HL-60 (cell line): ENCODE results near the gene MMP8.
"Not testable (repeated sequence)": the region's sequence is repeated elsewhere in the genome, so short reads cannot be mapped to it uniquely, and the experiment has no call there.

ENCODE experiments used
- DNase-seq, 2 experiments: peaks; one replicate each; pipeline ENCODE4 v3.0.0-alpha.2; 2010 to 2020; ENCODE audit warnings: low read depth in 1 of 2, low spot score in 1 of 2
- H3K27ac ChIP-seq: fragments of 250-450 bp; sonication (Bioruptor Pico); replicated peaks from 2 replicates; pipeline ENCODE4 v1.5.1; 2020; ENCODE audit warnings: mild to moderate bottlenecking, moderate library complexity
- H3K27me3 ChIP-seq: fragments of 250-450 bp; sonication (Bioruptor Pico); 2 replicates; pipeline ENCODE4 v1.5.1; 2021; ENCODE audit warnings: mild to moderate bottlenecking, moderate library complexity; ENCODE audit not compliant: insufficient read depth, poor library complexity, severe bottlenecking
- H3K4me3 ChIP-seq: replicated peaks from 2 replicates; pipeline ENCODE4 v1.5.1; 2011; ENCODE audit warnings: mild to moderate bottlenecking, control low read depth, low read length; ENCODE audit not compliant: insufficient read depth
- GABPA ChIP-seq: IDR thresholded peaks from 2 replicates; pipeline ENCODE4 v1.6.1; 2012; ENCODE audit warnings: low read depth
- POLR2AphosphoS5 ChIP-seq: IDR thresholded peaks from 2 replicates; pipeline ENCODE4 v1.6.1; 2012; ENCODE audit warnings: low read depth
- SPI1 ChIP-seq: IDR thresholded peaks from 2 replicates; pipeline ENCODE4 v1.6.1; 2012; ENCODE audit warnings: low read depth, mild to moderate bottlenecking, borderline replicate concordance
- TF ChIP-seq, protein P1 (sequence below): IDR thresholded peaks from one replicate; pipeline ENCODE4 v1.5.1; 2011; ENCODE audit warnings: low read length, control low read depth, inconsistent platforms; ENCODE audit not compliant: insufficient read depth
- TF ChIP-seq, protein P2 (sequence below): IDR thresholded peaks from 2 replicates; pipeline ENCODE4 v1.6.1; 2012; ENCODE audit warnings: low read depth; ENCODE audit not compliant: insufficient replicate concordance

Gene MMP8

DNA sequence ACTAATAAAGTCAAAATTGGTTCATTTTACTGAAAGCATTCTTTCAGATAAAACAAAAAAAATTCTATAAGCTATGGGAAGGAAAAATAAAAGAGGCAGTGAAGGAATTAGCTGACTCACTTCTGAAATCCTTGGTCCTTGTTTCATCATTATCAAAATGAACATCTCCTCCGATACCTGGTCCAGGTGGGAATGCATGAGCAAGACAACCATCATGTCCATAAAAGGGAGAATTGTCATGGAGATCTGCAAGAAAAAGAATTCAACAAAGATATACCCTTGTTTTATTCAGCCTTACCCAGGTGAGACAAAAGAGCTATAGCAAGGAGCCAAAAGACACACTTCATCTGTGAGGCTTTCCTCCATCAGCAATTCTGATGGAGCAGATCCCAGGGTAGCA is 28.5 kb upstream of the MMP8 start:
- H3K4me3 ChIP-seq, result no peak overlapping the region
- peaks cover 6% of the 10 kb centered on the region for H3K27me3 ChIP-seq
- TF ChIP-seq, protein P1, sequence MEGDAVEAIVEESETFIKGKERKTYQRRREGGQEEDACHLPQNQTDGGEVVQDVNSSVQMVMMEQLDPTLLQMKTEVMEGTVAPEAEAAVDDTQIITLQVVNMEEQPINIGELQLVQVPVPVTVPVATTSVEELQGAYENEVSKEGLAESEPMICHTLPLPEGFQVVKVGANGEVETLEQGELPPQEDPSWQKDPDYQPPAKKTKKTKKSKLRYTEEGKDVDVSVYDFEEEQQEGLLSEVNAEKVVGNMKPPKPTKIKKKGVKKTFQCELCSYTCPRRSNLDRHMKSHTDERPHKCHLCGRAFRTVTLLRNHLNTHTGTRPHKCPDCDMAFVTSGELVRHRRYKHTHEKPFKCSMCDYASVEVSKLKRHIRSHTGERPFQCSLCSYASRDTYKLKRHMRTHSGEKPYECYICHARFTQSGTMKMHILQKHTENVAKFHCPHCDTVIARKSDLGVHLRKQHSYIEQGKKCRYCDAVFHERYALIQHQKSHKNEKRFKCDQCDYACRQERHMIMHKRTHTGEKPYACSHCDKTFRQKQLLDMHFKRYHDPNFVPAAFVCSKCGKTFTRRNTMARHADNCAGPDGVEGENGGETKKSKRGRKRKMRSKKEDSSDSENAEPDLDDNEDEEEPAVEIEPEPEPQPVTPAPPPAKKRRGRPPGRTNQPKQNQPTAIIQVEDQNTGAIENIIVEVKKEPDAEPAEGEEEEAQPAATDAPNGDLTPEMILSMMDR, result no peak
- TF ChIP-seq POLR2AphosphoS5 (no peak), SPI1 (no peak), GABPA (no peak)
- TF ChIP-seq, protein P2, sequence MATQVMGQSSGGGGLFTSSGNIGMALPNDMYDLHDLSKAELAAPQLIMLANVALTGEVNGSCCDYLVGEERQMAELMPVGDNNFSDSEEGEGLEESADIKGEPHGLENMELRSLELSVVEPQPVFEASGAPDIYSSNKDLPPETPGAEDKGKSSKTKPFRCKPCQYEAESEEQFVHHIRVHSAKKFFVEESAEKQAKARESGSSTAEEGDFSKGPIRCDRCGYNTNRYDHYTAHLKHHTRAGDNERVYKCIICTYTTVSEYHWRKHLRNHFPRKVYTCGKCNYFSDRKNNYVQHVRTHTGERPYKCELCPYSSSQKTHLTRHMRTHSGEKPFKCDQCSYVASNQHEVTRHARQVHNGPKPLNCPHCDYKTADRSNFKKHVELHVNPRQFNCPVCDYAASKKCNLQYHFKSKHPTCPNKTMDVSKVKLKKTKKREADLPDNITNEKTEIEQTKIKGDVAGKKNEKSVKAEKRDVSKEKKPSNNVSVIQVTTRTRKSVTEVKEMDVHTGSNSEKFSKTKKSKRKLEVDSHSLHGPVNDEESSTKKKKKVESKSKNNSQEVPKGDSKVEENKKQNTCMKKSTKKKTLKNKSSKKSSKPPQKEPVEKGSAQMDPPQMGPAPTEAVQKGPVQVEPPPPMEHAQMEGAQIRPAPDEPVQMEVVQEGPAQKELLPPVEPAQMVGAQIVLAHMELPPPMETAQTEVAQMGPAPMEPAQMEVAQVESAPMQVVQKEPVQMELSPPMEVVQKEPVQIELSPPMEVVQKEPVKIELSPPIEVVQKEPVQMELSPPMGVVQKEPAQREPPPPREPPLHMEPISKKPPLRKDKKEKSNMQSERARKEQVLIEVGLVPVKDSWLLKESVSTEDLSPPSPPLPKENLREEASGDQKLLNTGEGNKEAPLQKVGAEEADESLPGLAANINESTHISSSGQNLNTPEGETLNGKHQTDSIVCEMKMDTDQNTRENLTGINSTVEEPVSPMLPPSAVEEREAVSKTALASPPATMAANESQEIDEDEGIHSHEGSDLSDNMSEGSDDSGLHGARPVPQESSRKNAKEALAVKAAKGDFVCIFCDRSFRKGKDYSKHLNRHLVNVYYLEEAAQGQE, result no peak
- no peak for DNase-seq
- no peak overlapping the region for H3K27ac ChIP-seq

DNA sequence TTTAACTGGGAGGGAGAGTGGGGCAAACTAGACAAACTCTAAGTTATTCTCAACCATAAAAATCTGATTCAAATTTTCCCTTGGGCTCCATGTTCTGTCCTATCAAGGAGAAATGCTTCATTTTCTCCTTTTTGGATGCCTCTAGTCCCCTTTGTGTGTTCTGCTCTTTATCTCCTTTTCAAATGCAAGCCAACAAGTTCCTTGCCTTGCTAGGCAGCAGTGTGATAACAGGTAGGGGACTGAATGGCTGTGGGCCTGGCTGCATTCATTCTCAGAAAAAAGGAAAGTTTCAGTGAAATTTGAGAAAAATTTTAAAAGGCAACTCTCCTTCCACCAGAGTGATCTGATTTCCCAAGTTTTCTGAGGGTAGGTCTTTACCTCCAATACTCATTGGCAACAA is 26.9 kb upstream of the MMP8 start:
- Histone ChIP-seq H3K27me3 (peaks cover 6% of the 10 kb centered on the region), H3K4me3 (no peak overlapping the region), H3K27ac (no peak overlapping the region)
- DNase-seq, result no peak
- TF ChIP-seq GABPA (no peak), POLR2AphosphoS5 (no peak), SPI1 (no peak)
- TF ChIP-seq, protein P2, result no peak
- TF ChIP-seq, protein P1, result no peak

DNA sequence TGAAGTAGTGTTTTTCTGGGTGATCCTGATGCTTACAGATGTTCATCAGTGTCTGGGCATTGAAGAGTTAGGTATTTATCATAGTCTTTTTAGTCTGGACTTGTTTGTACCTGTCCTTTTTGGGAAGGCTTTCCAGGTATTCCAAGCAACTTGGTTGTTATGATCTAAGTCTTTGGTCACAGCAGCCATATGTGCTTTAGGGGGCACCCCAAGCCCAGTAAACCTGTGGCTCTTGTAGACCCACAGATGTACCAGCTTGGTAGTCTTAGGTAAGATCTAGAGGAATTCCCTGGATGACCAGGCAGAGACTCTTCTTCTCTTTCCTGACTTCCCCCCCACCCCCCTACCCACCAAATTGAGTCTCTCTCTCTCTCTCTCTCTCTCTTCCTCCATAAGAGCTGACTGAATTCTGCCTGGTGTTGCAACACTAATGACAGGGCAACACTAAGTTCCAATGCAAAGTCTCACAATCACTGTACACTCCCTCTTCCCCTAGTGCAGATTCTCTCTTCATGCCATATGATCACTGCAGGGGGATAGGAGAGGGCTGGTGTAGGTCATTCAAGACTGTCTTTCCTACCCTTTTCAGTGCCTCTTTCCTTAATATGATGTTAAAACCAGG is 24.5 kb upstream of the MMP8 start:
- H3K4me3 ChIP-seq, result no peak overlapping the region
- TF ChIP-seq, protein P2, result no peak
- TF ChIP-seq SPI1 (no peak), GABPA (no peak), POLR2AphosphoS5 (no peak)
- TF ChIP-seq, protein P1, result no peak
- H3K27ac ChIP-seq, result no peak overlapping the region
- DNase-seq, result no peak
- no peaks in the 10 kb centered on the region for H3K27me3 ChIP-seq

DNA sequence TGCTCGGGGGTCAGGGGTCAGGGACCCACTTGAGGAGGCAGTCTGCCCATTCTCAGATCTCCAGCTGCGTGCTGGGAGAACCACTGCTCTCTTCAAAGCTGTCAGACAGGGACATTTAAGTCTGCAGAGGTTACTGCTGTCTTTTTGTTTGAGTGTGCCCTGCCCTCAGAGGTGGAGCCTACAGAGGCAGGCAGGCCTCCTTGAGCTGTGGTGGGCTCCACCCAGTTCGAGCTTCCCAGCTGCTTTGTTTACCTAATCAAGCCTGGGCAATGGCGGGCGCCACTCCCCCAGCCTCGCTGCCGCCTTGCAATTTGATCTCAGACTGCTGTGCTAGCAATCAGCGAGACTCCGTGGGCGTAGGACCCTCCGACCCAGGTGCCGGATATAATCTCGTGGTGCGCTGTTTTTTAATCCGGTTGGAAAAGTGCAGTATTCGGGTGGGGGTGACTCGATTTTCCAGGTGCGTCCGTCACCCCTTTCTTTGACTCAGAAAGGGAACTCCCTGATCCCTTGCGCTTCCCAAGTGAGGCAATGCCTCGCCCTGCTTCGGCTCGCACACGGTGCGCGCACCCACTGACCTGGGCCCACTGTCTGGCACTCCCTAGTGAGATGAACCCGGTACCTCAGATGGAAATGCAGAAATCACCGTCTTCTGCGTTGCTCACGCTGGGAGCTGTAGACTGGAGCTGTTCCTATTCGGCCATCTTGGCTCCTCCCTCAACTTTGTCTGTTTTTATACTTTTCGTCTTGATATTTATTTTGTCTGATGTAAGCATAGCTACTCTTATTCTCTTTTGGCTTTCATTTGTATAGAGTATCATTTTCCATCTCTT is 22.2 kb upstream of the MMP8 start:
- not testable (repeated sequence) for H3K4me3 ChIP-seq, H3K27me3 ChIP-seq, H3K27ac ChIP-seq, DNase-seq
